Right lung (tissue), 5 donors: ENCODE results near the gene CHD6. TPM values are rescaled to one million over a fixed set of nuclear protein-coding genes. Genes with fewer than 3 reads are reported as not detected.

Experiments used
- DNase-seq, 2 donors: peaks; one replicate each; pipeline ENCODE4 v3.0.0-alpha.2; 2013
- polyA plus RNA-seq, 5 donors: library from polyadenylated mRNA; unstranded; fragments of 120-200 nt; gene quantifications; one replicate each; pipeline versions ENCODE4 v1.2.1 to v1.2.3, GENCODE V29; 2013; ENCODE audit warnings: inconsistent platforms in 1 of 5, low replicate concordance in 1 of 5; ENCODE audit not compliant: insufficient read length in 5 of 5, insufficient read depth in 1 of 5

Gene CHD6
- polyA plus RNA-seq, 5 donors = 33.0 to 64.6 (median 57.5) TPM

- DNase-seq = no peak
These were observed 246.8 kb downstream of the CHD6 start for GRCh38 chr20:41371371-41371770.

- DNase-seq = no peak
These were observed 248.0 kb downstream of the CHD6 start for GRCh38 chr20:41370176-41370575.

DNA sequence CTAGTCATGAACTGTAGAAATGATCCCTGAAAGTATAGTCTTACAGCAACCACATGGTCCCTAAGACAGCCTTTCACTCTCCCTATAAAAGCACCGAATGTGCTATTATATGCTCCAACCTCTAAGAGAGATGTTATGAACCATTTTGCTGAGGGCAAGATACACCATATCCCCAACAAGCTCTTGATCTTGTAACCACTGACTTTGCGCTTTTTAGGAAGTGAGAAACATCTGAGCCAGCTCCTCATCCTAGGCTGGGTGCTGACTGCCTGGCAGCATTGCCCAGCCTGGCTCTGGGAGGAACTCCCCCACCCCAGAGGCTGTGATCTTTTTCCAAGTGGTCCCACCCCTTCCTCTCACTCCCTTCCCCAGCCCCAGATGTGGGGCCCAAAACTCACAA, 248.5 kb downstream of the CHD6 start:
- DNase-seq = no peak

DNA sequence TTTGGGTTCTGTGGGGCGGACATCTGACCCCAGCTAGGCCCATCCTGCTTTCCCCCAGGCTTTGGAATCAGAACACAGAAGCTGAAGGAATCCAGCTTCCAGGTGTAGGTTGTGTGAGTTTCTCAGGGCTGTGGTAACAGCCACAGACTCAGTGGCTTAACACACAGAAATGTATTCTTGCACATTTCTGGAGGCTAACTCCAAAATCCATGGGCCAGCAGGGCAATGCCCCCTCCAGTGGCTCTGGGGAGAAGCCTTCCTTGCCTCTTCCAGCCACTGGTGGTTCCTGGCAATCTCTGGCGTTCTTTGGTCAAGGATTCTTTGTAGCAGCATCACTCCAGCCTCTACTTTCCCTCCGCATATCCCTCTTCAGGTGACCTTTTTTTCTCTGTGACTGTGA, 250.2 kb downstream of the CHD6 start:
- no peak for DNase-seq

GRCh38 chr20:41367393-41367695, 250.8 kb downstream of the CHD6 start:
- no peak for DNase-seq

GRCh38 chr20:41366546-41367392, 251.4 kb downstream of the CHD6 start, which contains the start of gene EMILIN3:
TSS of gene EMILIN3 (minus strand) at chr20:41366818. CDS start at chr20:41366634, 184 bp downstream.
- DNase-seq = no peak

GRCh38 chr20:41365777-41366545, 252.2 kb downstream of the CHD6 start:
- no peak for DNase-seq

- DNase-seq = no peak
These were observed 253.0 kb downstream of the CHD6 start for GRCh38 chr20:41364967-41365765.

DNA sequence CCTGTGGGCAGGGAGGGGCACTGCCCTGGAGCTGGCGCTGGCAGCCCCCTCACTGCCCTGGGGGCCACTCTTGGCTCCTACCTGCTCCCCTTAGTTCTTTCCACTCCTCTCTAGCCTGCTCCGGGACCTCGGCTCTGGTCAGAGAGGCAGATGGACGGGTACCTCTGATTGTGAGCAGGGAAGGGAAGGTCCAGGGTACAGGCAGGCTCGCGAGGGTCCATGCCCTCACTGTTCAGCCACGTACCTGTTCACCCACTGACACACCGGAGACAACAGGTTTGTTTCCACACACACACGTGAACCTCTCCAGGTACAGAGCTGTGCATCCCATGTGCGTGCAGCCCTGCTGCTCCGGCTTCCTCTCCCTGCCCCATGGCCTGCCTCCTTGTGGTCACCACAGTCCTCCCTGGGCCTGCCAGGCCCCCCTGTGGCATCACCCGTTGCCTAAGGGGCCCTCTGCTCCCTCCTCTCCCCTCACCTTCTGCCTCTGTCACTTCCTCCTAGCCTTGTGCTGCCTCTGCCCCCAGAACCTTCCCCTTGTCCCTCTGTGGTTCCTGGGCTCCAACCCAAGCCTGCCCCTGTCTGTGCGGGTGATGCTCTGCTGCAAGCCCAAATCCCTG, 253.8 kb downstream of the CHD6 start:
- DNase-seq = no peak

DNA sequence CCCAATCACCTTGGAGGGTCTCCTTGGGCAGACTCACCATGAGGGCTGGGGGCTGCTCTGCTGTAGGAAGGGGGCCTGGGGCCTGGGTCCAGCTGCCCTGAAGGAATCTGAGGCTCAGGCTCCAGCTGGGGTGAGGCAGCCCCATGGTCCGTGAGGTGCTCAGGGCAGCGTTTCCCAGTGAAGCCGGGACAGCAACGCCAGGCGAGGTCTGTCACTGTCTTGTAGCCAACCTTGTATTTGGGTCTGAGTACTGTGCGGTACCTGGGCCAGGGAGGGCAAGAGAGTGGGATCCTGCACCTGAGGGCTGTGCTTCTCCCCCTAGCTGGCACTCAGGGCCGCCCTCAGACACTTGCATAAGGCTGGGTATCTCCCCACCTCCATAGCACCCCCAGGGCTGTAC, 254.6 kb downstream of the CHD6 start:
- DNase-seq = no peak

- DNase-seq = no peak
These were observed 255.4 kb downstream of the CHD6 start for GRCh38 chr20:41362748-41363140.

GRCh38 chr20:41361757-41362747, 256.1 kb downstream of the CHD6 start:
- DNase-seq = no peak

DNA sequence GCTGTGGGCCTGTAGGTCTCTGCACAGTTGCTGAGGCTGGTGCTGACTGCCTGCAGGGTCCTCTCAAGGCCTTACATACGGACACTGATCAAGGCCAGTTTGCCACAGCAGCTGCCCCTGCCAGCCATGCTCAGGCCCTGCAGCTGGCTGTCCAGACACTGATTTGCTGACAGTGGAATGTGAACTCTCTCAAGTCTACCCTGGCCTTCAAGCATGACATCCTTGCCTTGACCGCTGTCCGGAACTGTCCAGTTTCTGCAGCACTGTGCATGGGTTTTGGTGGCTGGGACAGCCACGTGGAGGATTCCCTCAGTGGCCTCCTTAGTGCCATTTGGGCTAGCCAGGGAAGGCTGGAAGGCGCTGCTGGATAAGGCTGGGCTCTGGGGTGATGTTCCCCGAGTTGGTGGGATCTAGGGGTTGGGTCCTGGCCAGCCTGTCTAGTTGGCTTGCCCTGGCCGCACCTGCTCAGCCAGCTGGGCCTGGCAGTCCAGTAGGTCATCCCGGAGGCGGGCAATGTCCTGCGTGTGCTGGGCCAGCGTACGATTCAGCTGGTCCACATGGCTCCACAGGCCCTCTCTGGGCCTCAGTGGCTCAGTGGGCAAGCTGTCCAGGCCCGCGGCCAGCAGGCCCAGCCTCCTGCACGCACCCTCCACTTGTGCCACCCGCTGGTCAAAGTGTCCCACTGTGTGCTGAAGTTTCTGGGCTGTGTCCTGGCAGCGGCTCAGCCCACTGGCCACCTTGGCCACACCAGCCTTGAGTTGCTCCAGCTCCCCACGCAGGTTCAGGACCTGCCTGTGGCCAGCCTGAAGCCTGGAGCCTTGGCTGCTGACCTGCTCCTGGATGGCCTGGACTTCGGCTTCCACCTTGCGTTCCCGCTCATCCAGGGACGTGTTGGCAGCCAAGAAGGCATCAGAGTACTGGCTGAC, 257.1 kb downstream of the CHD6 start:
- DNase-seq = no peak

GRCh38 chr20:41359541-41360011, 258.6 kb downstream of the CHD6 start:
- no peak for DNase-seq

DNA sequence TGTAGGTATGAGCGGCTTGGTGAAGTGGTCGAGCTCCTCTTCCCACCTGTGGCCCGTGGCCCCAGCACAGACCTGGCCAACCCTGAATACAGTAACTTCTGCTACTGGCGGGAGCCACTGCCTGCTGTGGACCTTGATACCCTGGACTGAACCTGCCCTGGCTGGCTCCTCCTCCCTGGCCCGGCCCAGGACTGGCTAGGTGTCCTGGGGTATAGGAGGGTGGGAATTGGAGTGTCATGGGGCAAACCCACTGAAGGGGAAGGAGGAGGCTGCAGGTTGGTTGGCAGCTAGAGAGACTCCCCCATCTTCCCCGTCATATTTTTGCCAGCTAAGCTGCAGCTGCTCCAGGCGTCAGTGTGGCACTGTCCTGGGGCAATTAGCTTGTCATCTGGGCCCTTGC, 259.5 kb downstream of the CHD6 start:
- no peak for DNase-seq

DNA sequence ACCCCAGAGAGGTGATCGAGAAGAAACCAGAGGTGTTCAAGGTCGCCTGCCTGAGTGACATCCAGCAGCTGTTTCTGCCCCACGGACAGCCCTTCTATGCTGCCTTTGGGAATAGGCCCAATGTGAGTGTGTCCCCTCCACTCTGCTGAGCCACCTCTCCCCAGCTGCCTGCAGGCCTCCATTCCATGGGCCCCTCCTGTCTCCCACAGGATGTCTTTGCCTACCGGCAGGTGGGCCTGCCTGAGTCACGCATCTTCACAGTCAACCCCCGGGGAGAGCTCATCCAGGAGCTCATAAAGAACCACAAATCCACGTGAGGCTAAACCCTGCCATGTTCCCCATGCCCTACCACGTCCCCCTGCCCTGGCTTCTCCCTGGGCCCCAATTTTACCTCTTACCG, 259.9 kb downstream of the CHD6 start:
- DNase-seq = no peak

GRCh38 chr20:41357424-41358163, 260.6 kb downstream of the CHD6 start:
- no peak for DNase-seq

- no peak for DNase-seq
These were observed 261.2 kb downstream of the CHD6 start for GRCh38 chr20:41356951-41357350.
